Memory B cell (primary cell): ENCODE data around the gene SOX6.
"Not testable (repeated sequence)": the region's sequence is repeated elsewhere in the genome, so short reads cannot be mapped to it uniquely, and the experiment has no call there.

Experiments used
- ATAC-seq: fragments of 150-1000 bp; cut with Tn5 transposase; 2 replicates; pipeline ENCODE4 v1.10.0; 2021; ENCODE audit warnings: low read depth, mild to moderate bottlenecking, moderate library complexity
- DNase-seq, 2 donors: peaks; one replicate each; pipeline ENCODE4 v3.0.0; 2022; ENCODE audit warnings: low spot score in 2 of 2
- H3K27ac Mint-ChIP-seq: one replicate; pipeline ENCODE4 v1.8.0; 2022; ENCODE audit warnings: mild to moderate bottlenecking, moderate library complexity, mixed read lengths
- H3K27me3 Mint-ChIP-seq: one replicate; pipeline ENCODE4 v1.8.0; 2022; ENCODE audit warnings: mixed read lengths
- H3K36me3 Mint-ChIP-seq: one replicate; pipeline ENCODE4 v1.8.0; 2022; ENCODE audit warnings: mild to moderate bottlenecking, mixed read lengths
- H3K4me1 Mint-ChIP-seq: one replicate; pipeline ENCODE4 v1.8.0; 2022; ENCODE audit warnings: mixed read lengths
- H3K4me3 Mint-ChIP-seq: one replicate; pipeline ENCODE4 v1.8.0; 2022; ENCODE audit warnings: mild to moderate bottlenecking, moderate library complexity, mixed read lengths
- H3K9me3 Mint-ChIP-seq: one replicate; pipeline ENCODE4 v1.8.0; 2022; ENCODE audit warnings: mixed read lengths

Gene SOX6

DNA sequence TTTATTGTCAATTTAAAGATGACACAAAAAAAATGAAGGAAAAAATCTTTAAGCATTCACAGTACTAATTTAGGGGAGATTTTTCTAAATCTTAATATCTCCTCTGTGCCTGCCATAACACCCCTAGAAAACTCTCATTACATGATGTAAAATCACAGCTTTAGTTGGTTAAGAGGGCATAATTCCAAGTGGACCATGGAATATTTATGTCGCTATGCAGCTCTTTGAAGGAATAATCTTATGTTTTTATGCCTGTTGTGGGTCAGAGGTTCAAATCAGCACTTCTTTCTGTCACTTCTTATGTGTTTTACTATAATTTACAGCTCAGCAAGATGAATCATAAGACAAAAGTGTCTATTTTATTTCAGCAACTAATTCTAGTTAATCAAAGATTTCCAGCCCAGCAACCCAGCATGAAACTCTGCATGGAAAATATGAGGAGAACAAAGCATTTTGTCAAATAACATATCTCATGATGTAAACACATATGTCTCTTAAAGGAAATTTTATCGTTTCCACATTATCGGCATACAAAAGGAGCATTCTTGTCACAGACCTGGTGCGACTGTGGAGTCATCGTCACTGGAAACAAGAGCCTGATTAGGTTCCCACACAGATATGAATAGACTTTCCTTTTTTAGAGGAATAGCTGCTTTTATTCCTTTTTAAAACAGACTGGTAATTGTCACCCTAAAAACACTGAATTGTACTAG lies 274.8 kb downstream of the SOX6 start:
- no peak for ATAC-seq
- Mint-ChIP-seq H3K4me1 (no peaks in the 10 kb centered on the region), H3K9me3 (peaks cover 7% of the 10 kb centered on the region), H3K27me3 (no peaks in the 10 kb centered on the region), H3K36me3 (no peaks in the 10 kb centered on the region), H3K27ac (no peak overlapping the region), H3K4me3 (no peak overlapping the region)
- DNase-seq, result no peak

DNA sequence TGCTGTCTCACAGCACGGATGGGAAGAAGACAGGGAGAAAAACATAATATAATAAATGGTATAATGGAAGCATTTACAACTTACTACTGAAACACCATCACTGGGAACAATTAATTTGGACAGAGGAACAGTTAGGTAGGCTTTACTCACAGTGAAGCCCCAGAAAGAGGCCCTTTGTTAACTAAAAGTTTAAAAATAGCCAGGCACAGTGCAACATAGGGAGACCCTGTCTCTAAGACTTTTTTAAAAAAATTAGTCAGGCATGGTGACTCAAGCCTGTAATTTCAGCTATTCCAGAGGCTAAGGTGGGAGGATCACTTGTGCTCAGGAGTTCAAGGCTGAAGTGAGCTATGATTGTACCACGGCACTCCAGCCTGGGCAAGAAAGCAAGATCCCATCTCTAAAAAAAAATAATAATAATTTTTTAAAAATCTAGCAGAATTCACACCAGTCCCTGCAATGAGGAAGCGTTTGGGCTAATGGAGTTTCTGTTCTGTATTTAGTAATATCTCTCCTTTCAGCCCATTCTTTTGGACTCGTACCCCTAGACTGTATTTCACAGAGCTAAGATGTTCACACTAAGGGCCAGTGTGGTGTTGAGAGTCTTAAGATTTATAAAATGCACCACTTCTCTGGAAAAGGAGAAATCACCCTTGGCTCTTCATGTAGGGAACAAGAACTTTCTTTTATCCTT lies 275.5 kb downstream of the SOX6 start:
- Mint-ChIP-seq H3K4me3 (no peak overlapping the region), H3K9me3 (peaks cover 11% of the 10 kb centered on the region), H3K27ac (no peak overlapping the region), H3K4me1 (no peaks in the 10 kb centered on the region), H3K36me3 (no peaks in the 10 kb centered on the region), H3K27me3 (no peaks in the 10 kb centered on the region)
- ATAC-seq (no peak), DNase-seq (no peak)

DNA sequence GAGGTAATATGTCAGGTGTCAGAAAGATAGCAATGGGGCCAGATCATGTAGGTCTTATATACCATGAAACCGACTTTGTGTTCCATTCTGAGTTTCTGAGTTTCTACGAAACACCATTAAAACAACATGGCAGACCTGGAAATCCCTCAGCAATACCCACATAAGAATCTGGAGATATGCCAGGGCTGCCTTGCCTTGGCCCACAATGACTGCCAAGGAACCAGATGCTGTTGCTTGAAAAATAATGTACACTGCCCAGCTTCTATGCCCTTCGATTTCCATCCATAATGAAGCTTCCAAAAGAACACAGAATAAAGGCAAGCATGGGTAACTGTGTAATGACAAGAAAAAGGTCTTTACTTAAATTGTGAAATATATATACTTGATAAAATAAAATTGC lies 277.4 kb downstream of the SOX6 start:
- Mint-ChIP-seq H3K27ac (no peak overlapping the region), H3K4me1 (no peaks in the 10 kb centered on the region), H3K36me3 (no peaks in the 10 kb centered on the region), H3K4me3 (no peak overlapping the region), H3K9me3 (peaks cover 15% of the 10 kb centered on the region), H3K27me3 (no peaks in the 10 kb centered on the region)
- no peak for ATAC-seq
- DNase-seq, result no peak

DNA sequence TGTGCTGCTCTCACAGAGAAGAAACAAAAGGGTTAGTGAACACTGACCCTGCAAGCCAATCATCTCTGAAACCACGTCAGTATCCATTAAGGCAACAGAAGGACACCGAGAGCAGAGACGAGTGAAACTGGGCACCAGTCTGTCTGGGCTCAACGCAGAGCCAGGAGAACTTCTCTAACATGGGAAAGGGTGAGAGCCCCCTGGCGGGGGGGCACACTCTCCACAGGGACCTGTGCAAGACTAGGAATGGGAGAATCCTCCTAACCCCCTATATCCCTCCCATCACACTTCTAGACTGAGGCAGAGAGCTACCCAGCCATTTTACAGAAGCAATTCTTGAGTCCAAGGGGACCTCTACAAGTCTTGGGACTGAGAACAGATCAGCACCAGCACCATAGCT lies 285.8 kb downstream of the SOX6 start:
- ATAC-seq, result no peak
- Mint-ChIP-seq H3K27me3 (no peaks in the 10 kb centered on the region), H3K4me1 (no peaks in the 10 kb centered on the region), H3K4me3 (no peak overlapping the region), H3K9me3 (peaks cover 13% of the 10 kb centered on the region), H3K27ac (no peak overlapping the region), H3K36me3 (no peaks in the 10 kb centered on the region)
- no peak for DNase-seq

DNA sequence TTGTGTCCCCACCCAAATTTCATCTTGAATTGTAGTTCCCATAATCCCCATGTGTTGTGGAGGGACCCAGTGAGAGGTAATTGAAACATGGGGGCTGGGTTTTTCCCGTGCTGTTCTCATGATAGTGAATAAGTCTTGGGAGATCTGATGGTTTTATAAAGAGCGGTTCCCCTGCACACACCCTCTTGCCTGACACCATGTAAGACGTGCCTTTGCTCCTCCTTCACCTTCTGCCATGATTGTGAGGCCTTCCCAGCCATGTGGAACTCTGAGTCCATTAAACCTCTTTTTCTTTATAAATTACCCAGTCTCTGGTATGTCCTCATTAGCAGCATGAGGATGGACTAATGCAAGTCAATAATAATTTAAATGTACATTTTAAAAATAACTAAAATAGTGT lies 289.1 kb downstream of the SOX6 start:
- H3K4me3 Mint-ChIP-seq, DNase-seq, ATAC-seq, H3K27ac Mint-ChIP-seq, H3K4me1 Mint-ChIP-seq, H3K9me3 Mint-ChIP-seq, H3K36me3 Mint-ChIP-seq, H3K27me3 Mint-ChIP-seq: not testable (repeated sequence)

DNA sequence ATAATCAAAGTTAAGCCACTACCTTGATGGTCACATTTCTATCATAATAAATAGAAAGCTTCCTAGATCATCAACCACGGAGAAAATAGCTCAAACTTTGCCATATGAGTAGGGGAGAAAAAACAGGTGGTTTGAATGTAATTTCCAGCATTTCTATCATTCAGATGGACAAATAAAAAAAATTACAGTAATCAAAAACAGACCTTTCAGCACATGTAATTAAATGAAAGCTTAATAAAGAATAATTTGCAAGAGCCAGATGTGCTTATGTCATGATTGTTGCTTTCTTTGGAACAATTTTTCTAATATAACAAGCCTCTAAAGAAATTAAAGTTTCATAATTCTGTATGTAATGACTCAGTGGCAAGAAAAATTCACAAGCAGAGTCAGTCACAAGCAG lies 297.0 kb downstream of the SOX6 start:
- H3K36me3 Mint-ChIP-seq, result no peaks in the 10 kb centered on the region
- DNase-seq (no peak), ATAC-seq (no peak)
- peaks cover 6% of the 10 kb centered on the region for H3K9me3 Mint-ChIP-seq
- H3K27ac Mint-ChIP-seq, result no peak overlapping the region
- no peaks in the 10 kb centered on the region for H3K4me1 Mint-ChIP-seq
- H3K4me3 Mint-ChIP-seq, result no peak overlapping the region
- no peaks in the 10 kb centered on the region for H3K27me3 Mint-ChIP-seq

DNA sequence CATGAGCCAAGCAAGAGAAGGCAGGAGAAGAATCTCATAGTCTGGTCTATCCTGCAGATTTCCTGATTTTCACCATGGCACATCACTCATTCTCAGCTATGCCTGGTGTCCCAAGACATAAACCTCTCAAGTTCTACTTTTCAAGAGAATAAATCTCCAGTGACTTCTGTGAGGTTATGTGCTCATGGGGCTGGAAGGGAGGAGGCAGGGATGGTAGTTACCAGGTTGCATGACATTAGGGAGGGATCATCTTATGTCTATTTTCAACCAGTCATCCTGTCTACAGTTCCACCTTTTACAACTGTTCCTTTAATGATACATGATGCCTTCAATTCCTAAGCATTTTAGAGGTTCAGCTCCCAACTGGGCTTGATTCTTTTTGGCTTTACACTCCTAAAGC lies 297.7 kb downstream of the SOX6 start:
- Mint-ChIP-seq H3K4me1 (no peaks in the 10 kb centered on the region), H3K27me3 (no peaks in the 10 kb centered on the region), H3K27ac (no peak overlapping the region), H3K36me3 (no peaks in the 10 kb centered on the region), H3K9me3 (peaks cover 6% of the 10 kb centered on the region), H3K4me3 (no peak overlapping the region)
- ATAC-seq (no peak), DNase-seq (no peak)

DNA sequence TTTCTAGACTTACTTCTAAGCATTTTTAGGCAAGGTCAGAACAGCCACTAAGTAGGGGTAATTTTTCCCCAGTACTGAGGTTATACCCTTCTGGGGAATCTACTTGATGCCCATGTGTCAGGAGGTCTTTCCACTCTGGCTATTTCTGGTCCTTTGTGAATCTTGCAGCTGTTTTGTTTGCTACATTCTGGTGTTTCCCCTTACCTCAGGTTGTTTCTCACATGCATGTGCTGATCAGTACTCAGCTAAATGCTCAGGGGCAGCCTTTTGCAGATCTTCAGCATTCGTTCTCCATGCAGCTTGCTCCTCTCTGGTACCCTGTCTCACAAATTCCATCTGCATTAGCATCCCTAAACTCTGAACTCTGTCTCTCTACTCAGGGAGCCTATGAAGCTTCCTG lies 303.6 kb downstream of the SOX6 start:
- Mint-ChIP-seq H3K4me3 (no peak overlapping the region), H3K36me3 (no peaks in the 10 kb centered on the region), H3K27me3 (no peaks in the 10 kb centered on the region), H3K9me3 (peaks cover 4% of the 10 kb centered on the region), H3K27ac (no peak overlapping the region), H3K4me1 (no peaks in the 10 kb centered on the region)
- no peak for ATAC-seq
- DNase-seq, result no peak

DNA sequence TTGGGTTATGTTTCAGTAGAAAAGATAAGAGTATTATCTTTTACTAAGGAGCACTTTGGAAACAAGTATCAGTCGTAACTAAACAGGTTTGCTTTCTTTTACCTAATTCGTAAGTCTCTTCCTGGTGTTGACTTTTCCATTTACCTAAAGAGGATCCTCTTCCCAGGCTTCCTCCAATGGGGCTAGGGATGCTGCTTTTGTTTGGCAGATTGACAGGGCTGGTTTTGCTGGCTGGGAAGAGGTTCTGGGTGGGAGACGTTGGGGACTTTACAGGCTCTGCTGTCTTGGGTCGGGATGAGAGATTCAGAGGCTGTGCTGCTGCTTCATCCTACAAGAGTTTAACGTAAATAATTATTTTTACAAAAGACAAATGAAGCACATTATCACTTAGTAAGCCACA lies 306.7 kb downstream of the SOX6 start:
- Mint-ChIP-seq H3K27ac (no peak overlapping the region), H3K36me3 (no peaks in the 10 kb centered on the region), H3K9me3 (peaks cover 4% of the 10 kb centered on the region), H3K4me1 (no peaks in the 10 kb centered on the region), H3K4me3 (no peak overlapping the region), H3K27me3 (no peaks in the 10 kb centered on the region)
- ATAC-seq (no peak), DNase-seq (no peak)

DNA sequence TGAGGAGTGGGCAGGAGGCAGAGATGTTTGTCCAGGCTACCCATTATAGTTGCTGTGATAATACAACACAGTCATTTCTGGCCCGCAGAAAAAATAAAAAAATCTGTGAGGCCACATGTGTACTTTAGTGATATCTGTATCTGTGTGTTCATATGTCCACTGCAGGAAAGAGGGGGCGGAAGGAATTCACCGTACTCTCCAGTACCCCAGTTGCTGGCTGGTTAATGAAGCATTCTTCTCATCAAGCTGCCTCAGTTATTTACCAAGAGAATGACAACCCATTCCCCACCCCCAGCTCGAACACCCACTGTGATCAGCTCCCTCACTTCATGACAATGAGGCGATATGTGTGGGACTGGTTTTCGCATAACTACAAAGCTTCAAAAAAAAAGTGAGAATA lies 309.3 kb downstream of the SOX6 start:
- peaks cover 2% of the 10 kb centered on the region for H3K9me3 Mint-ChIP-seq
- H3K27me3 Mint-ChIP-seq, result no peaks in the 10 kb centered on the region
- DNase-seq (no peak), ATAC-seq (no peak)
- H3K4me1 Mint-ChIP-seq, result no peaks in the 10 kb centered on the region
- no peak overlapping the region for H3K4me3 Mint-ChIP-seq
- H3K27ac Mint-ChIP-seq, result no peak overlapping the region
- H3K36me3 Mint-ChIP-seq, result no peaks in the 10 kb centered on the region

DNA sequence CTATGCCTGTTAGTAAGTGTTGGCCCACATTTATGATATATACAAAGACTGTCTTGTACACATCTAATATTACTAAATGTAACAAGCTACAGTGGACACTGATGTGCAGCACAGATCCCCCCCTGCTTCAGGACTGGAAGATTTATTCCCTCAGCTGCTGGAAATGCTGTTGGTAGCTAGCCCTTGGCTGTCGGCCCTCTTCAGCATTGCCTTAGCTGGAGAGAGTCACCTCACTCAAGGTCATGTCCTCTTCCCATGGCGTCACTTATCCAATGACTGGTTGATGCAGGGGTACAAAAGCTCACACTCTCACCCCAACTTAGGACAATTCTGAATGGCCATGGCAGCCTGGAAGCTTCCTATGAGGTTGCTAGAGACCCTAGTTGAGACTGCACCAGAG lies 312.7 kb downstream of the SOX6 start:
- Mint-ChIP-seq H3K4me1 (no peaks in the 10 kb centered on the region), H3K9me3 (no peaks in the 10 kb centered on the region), H3K4me3 (no peak overlapping the region), H3K36me3 (no peaks in the 10 kb centered on the region), H3K27ac (no peak overlapping the region), H3K27me3 (no peaks in the 10 kb centered on the region)
- no peak for DNase-seq
- no peak for ATAC-seq

DNA sequence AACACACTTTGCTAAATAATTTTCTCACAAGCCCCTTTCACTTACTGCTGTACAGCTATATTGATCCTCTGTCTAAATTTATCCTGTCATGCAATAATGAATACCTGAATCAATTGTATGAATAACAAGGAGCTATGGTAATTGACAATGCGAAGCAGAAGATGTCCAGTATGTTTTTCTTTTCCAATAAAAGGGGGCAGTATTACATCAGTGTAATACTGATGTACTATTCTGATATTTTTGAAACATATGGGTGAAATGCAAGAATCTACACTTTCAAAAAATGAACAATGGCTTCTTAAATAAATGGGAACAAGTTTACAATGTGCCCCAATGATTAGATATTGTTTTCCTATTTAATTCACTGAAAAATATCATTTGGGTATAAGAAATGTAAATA lies 315.1 kb downstream of the SOX6 start:
- H3K36me3 Mint-ChIP-seq, result no peaks in the 10 kb centered on the region
- H3K27me3 Mint-ChIP-seq, result no peaks in the 10 kb centered on the region
- no peak overlapping the region for H3K27ac Mint-ChIP-seq
- no peaks in the 10 kb centered on the region for H3K4me1 Mint-ChIP-seq
- no peak for DNase-seq
- H3K9me3 Mint-ChIP-seq, result no peaks in the 10 kb centered on the region
- ATAC-seq, result no peak
- H3K4me3 Mint-ChIP-seq, result no peak overlapping the region

DNA sequence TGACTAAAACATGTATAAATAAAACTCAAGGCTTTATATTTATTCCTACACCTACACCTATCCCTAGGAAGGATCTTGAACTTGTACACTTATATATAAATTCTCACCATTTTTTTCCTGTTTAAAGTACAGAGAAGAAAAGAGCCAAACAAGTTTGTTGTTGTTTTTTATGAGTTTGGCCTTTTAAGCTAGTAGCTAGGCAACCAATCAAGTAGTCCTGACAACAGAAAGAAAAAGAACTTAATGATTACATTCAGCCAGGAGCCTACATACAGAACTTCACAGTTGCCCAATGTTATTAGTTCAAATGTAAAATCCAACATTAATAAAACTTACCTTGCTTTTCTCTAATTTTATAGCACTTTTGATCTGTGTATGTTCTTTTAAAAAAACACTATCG lies 316.2 kb downstream of the SOX6 start:
- DNase-seq (no peak), ATAC-seq (no peak)
- no peaks in the 10 kb centered on the region for H3K4me1 Mint-ChIP-seq
- H3K36me3 Mint-ChIP-seq, result no peaks in the 10 kb centered on the region
- no peaks in the 10 kb centered on the region for H3K27me3 Mint-ChIP-seq
- H3K4me3 Mint-ChIP-seq, result no peak overlapping the region
- H3K9me3 Mint-ChIP-seq, result no peaks in the 10 kb centered on the region
- H3K27ac Mint-ChIP-seq, result no peak overlapping the region

DNA sequence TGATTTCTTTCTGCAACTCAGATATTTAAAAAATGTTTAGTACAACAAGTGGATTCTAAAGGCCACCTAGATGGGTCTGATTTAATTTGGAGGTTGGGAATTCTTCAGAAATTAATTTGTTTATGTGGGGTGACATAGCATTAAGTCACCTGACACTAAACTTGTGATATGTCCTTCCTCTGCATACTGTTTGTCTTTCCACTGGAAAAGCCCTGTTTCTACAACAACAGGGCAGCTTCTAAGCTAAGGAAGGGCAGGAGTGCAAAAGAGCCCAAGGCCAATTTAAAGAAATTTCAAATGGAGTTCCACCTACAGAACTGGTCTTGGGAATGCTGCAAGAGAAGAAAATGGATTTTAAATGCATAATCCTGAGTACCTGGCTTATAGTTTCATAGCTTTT lies 319.2 kb downstream of the SOX6 start:
- no peak for DNase-seq
- ATAC-seq, result no peak
- H3K4me3 Mint-ChIP-seq, result no peak overlapping the region
- no peak overlapping the region for H3K27ac Mint-ChIP-seq
- H3K27me3 Mint-ChIP-seq, result no peaks in the 10 kb centered on the region
- H3K36me3 Mint-ChIP-seq, result no peaks in the 10 kb centered on the region
- no peaks in the 10 kb centered on the region for H3K4me1 Mint-ChIP-seq
- H3K9me3 Mint-ChIP-seq, result no peaks in the 10 kb centered on the region

DNA sequence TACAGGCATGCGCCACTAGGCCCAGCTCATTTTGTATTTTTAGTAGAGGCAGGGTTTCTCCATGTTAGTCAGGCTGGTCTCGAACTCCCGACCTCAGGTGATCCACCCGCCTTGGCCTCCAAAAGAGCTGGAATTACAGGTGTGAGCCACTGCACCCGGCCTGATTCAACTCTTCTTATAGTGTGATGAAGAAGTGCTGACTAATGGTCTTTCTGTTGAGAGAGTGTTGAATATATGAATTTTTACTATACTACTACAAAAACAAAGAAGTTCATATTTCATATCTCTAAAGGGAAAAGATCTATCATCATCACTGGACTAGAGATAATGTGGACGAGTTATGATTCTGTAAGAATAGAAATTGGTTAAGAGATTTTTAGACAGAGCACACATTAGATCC lies 320.1 kb downstream of the SOX6 start:
- ATAC-seq (no peak), DNase-seq (no peak)
- Mint-ChIP-seq H3K27ac (no peak overlapping the region), H3K9me3 (peaks cover 1% of the 10 kb centered on the region), H3K4me1 (no peaks in the 10 kb centered on the region), H3K27me3 (no peaks in the 10 kb centered on the region), H3K4me3 (no peak overlapping the region), H3K36me3 (no peaks in the 10 kb centered on the region)
